Heart left ventricle (tissue), 16 donors: ENCODE measurements around the gene PIP4P1. TPM values are rescaled to one million over a fixed set of nuclear protein-coding genes. Genes with fewer than 3 reads are reported as not detected.

Source experiments
- ATAC-seq, 4 donors: fragments of 200-7000 bp; cut with Tn5 transposase; one replicate each; pipeline ENCODE4 v1.9.1; 2020 to 2022; ENCODE audit warnings: moderate library complexity in 4 of 4, mild to moderate bottlenecking in 3 of 4, moderate number of reproducible peaks in 1 of 4
- DNase-seq, 5 donors: peaks; one replicate each; pipeline ENCODE4 v3.0.0-alpha.2; 2020
- H3K27ac ChIP-seq, 12 donors: fragments of 200-600 bp; sonication (generic) in 4 of 12; one replicate each; pipeline versions ENCODE4 v1.5.0 to v1.8.0; 2016 to 2022; ENCODE audit warnings: mild to moderate bottlenecking in 2 of 12
- H3K27me3 ChIP-seq, 9 donors: fragments of 200-600 bp; sonication (generic) in 2 of 9; one replicate each; pipeline versions ENCODE4 v1.5.1 to v1.8.0; 2016 to 2022; ENCODE audit warnings: mild to moderate bottlenecking in 3 of 9
- H3K36me3 ChIP-seq, 9 donors: fragments of 200-600 bp; sonication (generic) in 2 of 9; one replicate each; pipeline versions ENCODE4 v1.5.0 to v1.8.0; 2018 to 2022; ENCODE audit warnings: mild to moderate bottlenecking in 2 of 9
- H3K4me1 ChIP-seq, 12 donors: fragments of 200-600 bp; sonication (generic) in 4 of 12; one replicate each; pipeline versions ENCODE4 v1.5.0 to v1.8.0; 2016 to 2022; ENCODE audit warnings: mild to moderate bottlenecking in 3 of 12
- H3K4me3 ChIP-seq, 12 donors: fragments of 200-600 bp; sonication (generic) in 4 of 12; one replicate each; pipeline versions ENCODE4 v1.5.0 to v1.8.0; 2017 to 2022; ENCODE audit warnings: mild to moderate bottlenecking in 9 of 12, moderate library complexity in 4 of 12
- H3K9me3 ChIP-seq, 12 donors: fragments of 200-600 bp; sonication (generic) in 4 of 12; one replicate each; pipeline versions ENCODE4 v1.5.0 to v1.8.0; 2016 to 2022; ENCODE audit warnings: mild to moderate bottlenecking in 1 of 12
- POLR2A ChIP-seq, 2 donors: fragments of 450-650 bp; IDR thresholded peaks; one replicate each; pipeline ENCODE4 v1.6.1; 2017; ENCODE audit warnings: antibody characterized with exemption in 2 of 2, mild to moderate bottlenecking in 2 of 2, moderate library complexity in 2 of 2
- WGBS, 4 donors: extraction: QIAGEN DNeasy Blood & Tissue Kit in 2 of 4; methylation state at CpG; one replicate each; pipeline versions ENCODE4 v1.1.5 to v1.1.7; 2013 to 2018; 5-methylcytosine and 5-hydroxymethylcytosine counted together
- intact Hi-C, 10 donors: fragments of 100-400 bp; cut with DNase I; formaldehyde crosslinking; loops; one replicate each; pipeline versions ENCODE4 v1.11.1 to v1.14.2; 2022
- polyA plus RNA-seq, 2 donors: library from polyadenylated mRNA; stranded (reverse); fragments of 200-250 nt; gene quantifications; one replicate each; pipeline ENCODE4 v1.2.3, GENCODE V29; 2013
- total RNA-seq, 9 donors: library from RNA; depleted of rRNA in 2 of 9; stranded (reverse); fragments of >200 nt in 2 of 9; fragmentation: NEBNext Ultra II Directional in 3 of 9; extraction: Animal tissue kit (Norgen Biotek cat#: 25700) in 3 of 9; gene quantifications; one replicate each; pipeline versions ENCODE4 v1.1.0 to v1.2.4, GENCODE V29; 2016 to 2023
- TF ChIP-seq, protein P1 (sequence below), 12 donors: fragments of 200-600 bp; sonication (generic) in 4 of 12; IDR thresholded peaks; one replicate each; pipeline versions ENCODE4 v1.5.0 to v1.8.0; 2018 to 2022; ENCODE audit warnings: antibody characterized with exemption in 12 of 12, mild to moderate bottlenecking in 5 of 12
- donor health status: ischemic (EF 13 %, LVEDD 7.1; RV severe dilation, severe dysfunction).
- donor health status: healthy with polysubstance abuse.
- donor health status: DM: no; HTN: yes; CAD: no.
- donor health status: DM: no; HTN: no; CAD: no.
- donor health status: ischemic (EF 25% LVEDD 6.9; RV normal size, moderate dysfunction).
- donor health status: ischemic (EF 25% LVEDD 5.7; RV mildly dilated, moderate dysfunction).
- donor health status: healthy.
- donor health status: DM: yes; HTN: yes; CAD: no.
- donor health status: ischemic (EF 35%, LVEDD 5.7; RV mildly dilated, moderate dysfunction).
- donor health status: nonischemic (EF 11% LVEDD 7.7; RV severe dilation, severe dysfunction).
- donor health status: DM: yes; HTN: yes; CAD: no.
- donor health status: PGD.
- donor health status: ischemic (EF 29% LVEDD 5.4; RV normal size, mild dysfunction).
- donor health status: nonischemic (EF 23%, LVEDD 6.1; RV moderate dilation, normal function).

Gene PIP4P1
- total and polyA plus RNA-seq, 11 donors: 12.3 to 39.8 (median 18.0) TPM

DNA sequence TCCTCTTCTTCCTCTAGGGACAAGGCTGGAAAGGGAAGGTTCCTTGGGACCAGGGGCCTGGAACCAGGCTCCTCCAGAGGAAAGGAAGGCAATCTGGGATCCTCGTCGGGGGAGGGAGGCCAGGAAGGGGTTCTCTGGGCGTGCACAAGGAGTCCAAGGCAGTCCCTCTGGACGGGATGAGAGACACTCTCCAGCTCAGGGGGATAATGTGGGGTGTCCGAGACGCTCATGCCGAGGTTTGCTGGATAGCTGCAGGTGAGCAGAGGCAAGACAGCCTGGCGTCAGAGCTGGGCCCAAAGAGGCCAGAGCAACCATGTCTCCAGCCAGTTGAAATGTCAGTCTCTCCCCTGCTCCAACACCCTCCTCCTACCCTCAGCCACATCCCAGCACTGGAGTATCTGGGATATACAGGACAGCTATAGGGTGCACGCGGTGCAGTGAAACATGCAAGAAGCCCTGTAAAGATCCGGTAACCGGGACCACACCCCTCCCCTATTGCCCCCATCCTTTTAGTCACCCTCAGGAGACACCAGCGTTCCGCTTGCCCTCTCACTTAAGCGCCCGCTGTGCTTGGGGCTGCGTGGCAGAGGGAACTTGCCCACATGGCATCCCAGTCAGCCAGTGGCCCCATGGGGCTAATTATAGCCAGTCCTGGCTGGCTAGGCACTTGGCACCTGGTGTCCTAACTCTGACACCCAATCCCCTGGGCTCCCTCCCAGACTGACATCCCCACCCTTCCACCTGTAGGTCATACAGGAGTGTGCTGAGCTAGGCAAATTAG, 25.5 kb downstream of the PIP4P1 start, which contains the start of gene KLHL33:
KLHL33 (minus strand) TSS at position 585 of the 781 bp plus-strand sequence; CDS start at position 230, 355 bp downstream.
- peak within 1 kb of the TSS in 11 of 12 donors; percentile 4 to 83 (median 70) for H3K27ac ChIP-seq
- intact Hi-C loops: no loop called here
- 67 to 78% (median 72%) methylated on average over 16 to 17 of the region's 17 CpGs for WGBS, 4 donors
- H3K27me3 ChIP-seq: peaks cover 0 to 6% (median 0%) of the 10 kb centered on the region in 9 donors
- DNase-seq (no peak), ATAC-seq (peak in 3 of 4 donors; percentile 15 to 33 (median 19))
- peaks cover 0 to 24% (median 9%) of the 10 kb centered on the region in 12 donors for H3K4me1 ChIP-seq
- H3K36me3 ChIP-seq: no peaks in the 10 kb centered on the region
- TF ChIP-seq, protein P1, sequence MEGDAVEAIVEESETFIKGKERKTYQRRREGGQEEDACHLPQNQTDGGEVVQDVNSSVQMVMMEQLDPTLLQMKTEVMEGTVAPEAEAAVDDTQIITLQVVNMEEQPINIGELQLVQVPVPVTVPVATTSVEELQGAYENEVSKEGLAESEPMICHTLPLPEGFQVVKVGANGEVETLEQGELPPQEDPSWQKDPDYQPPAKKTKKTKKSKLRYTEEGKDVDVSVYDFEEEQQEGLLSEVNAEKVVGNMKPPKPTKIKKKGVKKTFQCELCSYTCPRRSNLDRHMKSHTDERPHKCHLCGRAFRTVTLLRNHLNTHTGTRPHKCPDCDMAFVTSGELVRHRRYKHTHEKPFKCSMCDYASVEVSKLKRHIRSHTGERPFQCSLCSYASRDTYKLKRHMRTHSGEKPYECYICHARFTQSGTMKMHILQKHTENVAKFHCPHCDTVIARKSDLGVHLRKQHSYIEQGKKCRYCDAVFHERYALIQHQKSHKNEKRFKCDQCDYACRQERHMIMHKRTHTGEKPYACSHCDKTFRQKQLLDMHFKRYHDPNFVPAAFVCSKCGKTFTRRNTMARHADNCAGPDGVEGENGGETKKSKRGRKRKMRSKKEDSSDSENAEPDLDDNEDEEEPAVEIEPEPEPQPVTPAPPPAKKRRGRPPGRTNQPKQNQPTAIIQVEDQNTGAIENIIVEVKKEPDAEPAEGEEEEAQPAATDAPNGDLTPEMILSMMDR (IDR thresholded peaks at IDR 0.05): no peak
- TF ChIP-seq POLR2A (IDR thresholded peaks at IDR 0.05): no peak
- H3K4me3 ChIP-seq: peak within 1 kb of the TSS in 11 of 12 donors; percentile 17 to 61 (median 50)
- H3K9me3 ChIP-seq: no peaks in the 10 kb centered on the region

DNA sequence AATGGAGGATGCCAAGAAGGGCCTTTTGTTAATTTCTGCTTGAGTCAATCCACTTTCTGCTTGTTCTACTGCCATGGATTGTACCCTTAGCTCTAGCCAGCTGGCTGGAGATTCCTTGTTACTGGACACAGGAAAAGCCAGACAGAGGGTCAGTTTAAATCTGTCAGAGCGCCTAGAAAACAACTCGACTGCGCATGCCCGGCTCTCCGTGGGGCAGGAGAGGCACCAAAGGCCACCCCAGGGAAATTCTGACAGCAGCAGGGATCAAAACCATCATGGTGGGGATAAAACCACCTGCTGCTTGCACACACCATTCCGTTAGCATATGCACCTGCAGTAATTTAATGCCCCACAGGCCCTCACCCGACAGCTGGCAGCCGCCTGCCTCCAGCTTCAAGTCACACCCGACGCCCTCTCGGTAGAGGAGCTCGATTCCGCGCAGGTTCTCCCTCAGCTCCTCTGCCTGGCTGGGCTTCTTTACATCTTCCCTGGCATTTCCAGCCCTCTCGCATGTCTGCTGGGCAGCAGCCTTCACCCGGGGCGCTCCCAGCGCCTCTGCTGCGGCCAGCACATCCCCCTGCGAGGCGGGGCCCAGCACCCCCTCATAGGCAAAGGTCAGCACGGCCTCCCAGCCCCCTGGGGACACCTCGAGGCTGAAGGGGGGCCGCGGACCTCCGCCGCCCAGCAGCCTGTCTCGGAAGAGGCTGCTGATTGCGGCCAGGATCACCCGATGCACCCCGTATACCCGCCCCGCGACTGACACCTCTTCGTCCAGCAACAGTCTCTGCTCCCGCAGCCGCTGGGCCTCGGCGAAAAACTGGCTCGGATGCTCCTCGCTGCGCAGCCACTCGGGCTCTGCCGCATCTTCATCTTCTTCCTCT, 26.3 kb downstream of the PIP4P1 start:
- no peak for TF ChIP-seq POLR2A (IDR thresholded peaks at IDR 0.05)
- TF ChIP-seq, protein P1 (IDR thresholded peaks at IDR 0.05): no peak
- Histone ChIP-seq H3K4me1 (peaks cover 0 to 32% (median 10%) of the 10 kb centered on the region in 12 donors), H3K27ac (peak overlapping the region in 11 of 12 donors; percentile 4 to 83 (median 70)), H3K27me3 (peaks cover 0 to 6% (median 0%) of the 10 kb centered on the region in 9 donors), H3K9me3 (no peaks in the 10 kb centered on the region), H3K36me3 (peaks cover 0 to 1% (median 0%) of the 10 kb centered on the region in 9 donors), H3K4me3 (peak overlapping the region in 11 of 12 donors; percentile 17 to 61 (median 50))
- peak; percentile 44 to 87 (median 66) for DNase-seq
- intact Hi-C loops: no loop called here
- peak; percentile 52 to 73 (median 65) for ATAC-seq
- 15 to 22% (median 20%) methylated on average over 35 to 44 of the region's 44 CpGs for WGBS, 4 donors

DNA sequence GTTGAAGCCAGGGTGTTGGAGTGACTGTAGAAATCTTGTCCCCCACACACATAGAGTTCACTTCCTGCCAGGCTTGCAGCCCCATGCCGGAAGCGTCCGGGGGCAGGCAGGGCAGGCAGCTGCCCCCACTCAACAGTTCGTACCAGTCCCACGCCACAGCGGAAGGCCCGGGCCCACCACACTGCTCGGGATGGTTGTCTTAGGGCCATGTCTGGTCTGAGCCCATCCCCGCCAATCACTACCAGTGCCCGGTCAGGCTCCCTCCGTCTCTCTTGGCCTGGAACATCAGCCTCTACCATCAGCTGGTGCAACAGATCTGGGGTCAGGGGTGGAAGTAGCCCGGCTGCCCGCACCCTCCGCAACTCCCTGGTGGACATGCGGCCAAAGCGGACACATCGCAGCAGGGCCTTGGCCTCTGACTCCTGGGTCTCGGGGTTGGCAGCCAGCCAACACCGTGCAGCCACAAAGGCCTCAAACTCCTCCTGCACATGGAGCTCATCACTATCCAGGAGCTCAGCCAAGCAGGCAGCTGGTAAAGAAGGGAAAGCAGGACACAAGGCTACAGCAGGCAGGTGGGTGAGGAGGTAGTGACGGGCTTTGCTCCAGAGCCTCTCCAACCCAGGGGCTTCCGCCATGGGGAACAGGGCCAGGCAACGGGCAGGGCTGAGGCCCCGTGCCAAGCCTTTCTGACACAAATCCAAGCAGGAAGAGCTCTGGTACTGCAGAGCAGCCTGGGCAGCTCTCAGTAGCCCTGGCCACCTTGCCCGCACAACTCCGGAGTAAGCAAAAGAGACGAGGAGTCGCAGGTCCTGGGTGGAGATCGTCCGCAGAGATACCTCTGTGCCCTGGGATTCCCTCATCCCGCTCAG, 31.2 kb downstream of the PIP4P1 start:
- Histone ChIP-seq H3K4me1 (peaks cover 0 to 47% (median 5%) of the 10 kb centered on the region in 12 donors), H3K4me3 (no peak overlapping the region), H3K9me3 (no peaks in the 10 kb centered on the region), H3K36me3 (peaks cover 0 to 3% (median 0%) of the 10 kb centered on the region in 9 donors), H3K27me3 (no peaks in the 10 kb centered on the region), H3K27ac (no peak overlapping the region)
- DNase-seq: peak in 4 of 5 donors; percentile 18 to 58 (median 46)
- intact Hi-C loops: no loop called here
- peak; percentile 29 to 55 (median 45) for ATAC-seq
- 71 to 80% (median 74%) methylated on average over 11 to 30 of the region's 30 CpGs for WGBS, 4 donors
- TF ChIP-seq, protein P1 (IDR thresholded peaks at IDR 0.05): no peak
- TF ChIP-seq POLR2A (IDR thresholded peaks at IDR 0.05): no peak
